ENCODE data around the gene SHB. TPM values are rescaled to one million over a fixed set of nuclear protein-coding genes. Genes with fewer than 3 reads are reported as not detected.

SHB gene
- total RNA-seq, 1 donor from 2014 or later, result 18.5 TPM

- TF ChIP-seq, protein P1, sequence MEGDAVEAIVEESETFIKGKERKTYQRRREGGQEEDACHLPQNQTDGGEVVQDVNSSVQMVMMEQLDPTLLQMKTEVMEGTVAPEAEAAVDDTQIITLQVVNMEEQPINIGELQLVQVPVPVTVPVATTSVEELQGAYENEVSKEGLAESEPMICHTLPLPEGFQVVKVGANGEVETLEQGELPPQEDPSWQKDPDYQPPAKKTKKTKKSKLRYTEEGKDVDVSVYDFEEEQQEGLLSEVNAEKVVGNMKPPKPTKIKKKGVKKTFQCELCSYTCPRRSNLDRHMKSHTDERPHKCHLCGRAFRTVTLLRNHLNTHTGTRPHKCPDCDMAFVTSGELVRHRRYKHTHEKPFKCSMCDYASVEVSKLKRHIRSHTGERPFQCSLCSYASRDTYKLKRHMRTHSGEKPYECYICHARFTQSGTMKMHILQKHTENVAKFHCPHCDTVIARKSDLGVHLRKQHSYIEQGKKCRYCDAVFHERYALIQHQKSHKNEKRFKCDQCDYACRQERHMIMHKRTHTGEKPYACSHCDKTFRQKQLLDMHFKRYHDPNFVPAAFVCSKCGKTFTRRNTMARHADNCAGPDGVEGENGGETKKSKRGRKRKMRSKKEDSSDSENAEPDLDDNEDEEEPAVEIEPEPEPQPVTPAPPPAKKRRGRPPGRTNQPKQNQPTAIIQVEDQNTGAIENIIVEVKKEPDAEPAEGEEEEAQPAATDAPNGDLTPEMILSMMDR (IDR thresholded peaks at IDR 0.05; ENCODE audit: unreplicated experiment), result no peak
- Mint-ChIP-seq H3K4me3 (ENCODE audit: unreplicated experiment) (peak overlapping the region; percentile 73), H3K27me3 (ENCODE audit: unreplicated experiment) (peaks cover 13% of the 10 kb centered on the region), H3K9me3 (ENCODE audit: unreplicated experiment) (no peaks in the 10 kb centered on the region), H3K27ac (ENCODE audit: unreplicated experiment) (peak overlapping the region; percentile 83), H3K36me3 (ENCODE audit: low read depth, unreplicated experiment) (peaks cover 15% of the 10 kb centered on the region), H3K4me1 (ENCODE audit: unreplicated experiment) (peaks cover 52% of the 10 kb centered on the region)
- DNase-seq (ENCODE audit: low spot score), result no peak
Observed at GRCh38 chr9:37921168-37921510, 147.9 kb downstream of the SHB start.

DNA sequence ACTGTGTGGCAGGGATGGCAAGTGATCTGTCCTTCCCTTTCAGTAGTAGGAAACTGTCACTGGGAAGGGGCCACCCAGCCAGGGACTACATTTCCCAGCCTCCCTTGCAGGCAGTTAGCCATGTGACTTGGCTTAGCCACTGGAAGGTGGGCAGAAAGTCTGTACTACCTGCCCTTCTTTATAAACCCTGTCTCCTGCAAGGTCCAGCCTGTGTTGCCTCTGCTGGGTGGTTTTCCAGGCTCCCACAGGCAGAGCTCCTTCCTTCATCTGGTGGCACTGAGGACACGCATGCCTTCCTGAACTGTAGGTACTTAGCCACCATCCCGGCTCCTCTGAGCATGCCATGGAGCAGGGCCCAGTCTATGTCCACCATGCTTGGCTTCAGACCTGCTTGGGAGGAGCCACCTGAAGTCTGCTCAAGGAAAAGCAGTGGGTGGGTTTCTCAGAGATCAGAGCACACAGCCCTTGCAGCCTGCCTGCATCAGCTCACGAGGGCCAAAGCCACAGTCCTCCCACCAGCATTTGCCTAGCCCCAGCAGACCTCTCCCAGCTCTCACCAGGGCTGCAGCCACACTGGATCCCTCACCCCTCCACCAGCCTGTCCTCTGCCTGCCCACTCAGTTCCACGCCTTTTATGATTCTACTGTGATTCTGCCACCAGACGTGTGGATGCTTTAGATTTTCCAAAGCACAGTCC is 148.4 kb downstream of the SHB start:
- Mint-ChIP-seq H3K9me3 (ENCODE audit: unreplicated experiment) (no peaks in the 10 kb centered on the region), H3K4me3 (ENCODE audit: unreplicated experiment) (peak overlapping the region; percentile 73), H3K27me3 (ENCODE audit: unreplicated experiment) (peaks cover 13% of the 10 kb centered on the region), H3K4me1 (ENCODE audit: unreplicated experiment) (peaks cover 56% of the 10 kb centered on the region), H3K36me3 (ENCODE audit: low read depth, unreplicated experiment) (peaks cover 15% of the 10 kb centered on the region), H3K27ac (ENCODE audit: unreplicated experiment) (peak overlapping the region; percentile 83)
- no peak for DNase-seq (ENCODE audit: low spot score)
- TF ChIP-seq, protein P1 (IDR thresholded peaks at IDR 0.05; ENCODE audit: unreplicated experiment), result no peak

- H3K27ac Mint-ChIP-seq (ENCODE audit: unreplicated experiment), result peak overlapping the region; percentile 48
- no peaks in the 10 kb centered on the region for H3K9me3 Mint-ChIP-seq (ENCODE audit: unreplicated experiment)
- TF ChIP-seq, protein P1 (IDR thresholded peaks at IDR 0.05; ENCODE audit: unreplicated experiment), result no peak
- H3K4me1 Mint-ChIP-seq (ENCODE audit: unreplicated experiment), result peaks cover 62% of the 10 kb centered on the region
- no peak for DNase-seq (ENCODE audit: low spot score)
- peaks cover 10% of the 10 kb centered on the region for H3K27me3 Mint-ChIP-seq (ENCODE audit: unreplicated experiment)
- H3K4me3 Mint-ChIP-seq (ENCODE audit: unreplicated experiment), result no peak overlapping the region
- H3K36me3 Mint-ChIP-seq (ENCODE audit: low read depth, unreplicated experiment), result peaks cover 15% of the 10 kb centered on the region
Observed at GRCh38 chr9:37919956-37920335, 149.1 kb downstream of the SHB start.

GRCh38 chr9:37919246-37919955 is 149.6 kb downstream of the SHB start:
- Mint-ChIP-seq H3K9me3 (ENCODE audit: unreplicated experiment) (no peaks in the 10 kb centered on the region), H3K4me1 (ENCODE audit: unreplicated experiment) (peaks cover 65% of the 10 kb centered on the region), H3K4me3 (ENCODE audit: unreplicated experiment) (no peak overlapping the region), H3K36me3 (ENCODE audit: low read depth, unreplicated experiment) (peaks cover 15% of the 10 kb centered on the region), H3K27me3 (ENCODE audit: unreplicated experiment) (peaks cover 10% of the 10 kb centered on the region), H3K27ac (ENCODE audit: unreplicated experiment) (no peak overlapping the region)
- DNase-seq (ENCODE audit: low spot score), result no peak
- TF ChIP-seq, protein P1 (IDR thresholded peaks at IDR 0.05; ENCODE audit: unreplicated experiment), result no peak

- H3K36me3 Mint-ChIP-seq (ENCODE audit: low read depth, unreplicated experiment), result peaks cover 15% of the 10 kb centered on the region
- TF ChIP-seq, protein P1 (IDR thresholded peaks at IDR 0.05; ENCODE audit: unreplicated experiment), result no peak
- peaks cover 71% of the 10 kb centered on the region for H3K4me1 Mint-ChIP-seq (ENCODE audit: unreplicated experiment)
- peaks cover 12% of the 10 kb centered on the region for H3K27me3 Mint-ChIP-seq (ENCODE audit: unreplicated experiment)
- no peak overlapping the region for H3K27ac Mint-ChIP-seq (ENCODE audit: unreplicated experiment)
- no peaks in the 10 kb centered on the region for H3K9me3 Mint-ChIP-seq (ENCODE audit: unreplicated experiment)
- DNase-seq (ENCODE audit: low spot score), result no peak
- H3K4me3 Mint-ChIP-seq (ENCODE audit: unreplicated experiment), result peak overlapping the region; percentile 74
Observed at GRCh38 chr9:37918665-37919170, 150.3 kb downstream of the SHB start.
